HEK293T (cell line): ENCODE data around the gene NOP53.
"Not testable (repeated sequence)": the region's sequence is repeated elsewhere in the genome, so short reads cannot be mapped to it uniquely, and the experiment has no call there.

Source experiments
- CTCF ChIA-PET: fragments of 350-600 bp; formaldehyde crosslinking; extraction: SDS; loops from one replicate; lab custom pipeline; 2021; ENCODE audit warnings: antibody characterized with exemption, inconsistent platforms; lab: Yijun Ruan, JAX
- POLR2A ChIA-PET: fragments of 350-600 bp; formaldehyde crosslinking; extraction: SDS; loops from one replicate; lab custom pipeline; 2020; ENCODE audit warnings: antibody characterized with exemption, inconsistent platforms; lab: Yijun Ruan, JAX
- DNase-seq: peaks from one replicate; pipeline ENCODE4 v3.0.0; 2012; ENCODE audit warnings: mixed read lengths; ENCODE audit errors: extremely low spot score
- ARNT ChIP-seq: fragments of 450-650 bp; IDR thresholded peaks from 2 replicates; pipeline ENCODE4 v1.6.1; 2017; ENCODE audit warnings: mild to moderate bottlenecking
- BHLHE40 ChIP-seq: fragments of 450-650 bp; IDR thresholded peaks from 2 replicates; pipeline ENCODE4 v1.6.1; 2016; ENCODE audit warnings: mild to moderate bottlenecking, moderate library complexity, borderline replicate concordance
- CTBP1 ChIP-seq: fragments of 450-650 bp; IDR thresholded peaks from 2 replicates; pipeline ENCODE4 v1.6.1; 2016; ENCODE audit warnings: borderline replicate concordance
- ELF4 ChIP-seq: fragments of 450-650 bp; IDR thresholded peaks from 2 replicates; pipeline ENCODE4 v1.6.1; 2017; ENCODE audit warnings: antibody characterized with exemption
- FOXA1 ChIP-seq: fragments of 450-650 bp; IDR thresholded peaks from 2 replicates; pipeline ENCODE4 v1.6.1; 2016; ENCODE audit warnings: mild to moderate bottlenecking
- FOXK2 ChIP-seq: fragments of 450-650 bp; IDR thresholded peaks from 2 replicates; pipeline ENCODE4 v1.6.1; 2016; ENCODE audit warnings: mild to moderate bottlenecking
- FOXM1 ChIP-seq: fragments of 450-650 bp; IDR thresholded peaks from 2 replicates; pipeline ENCODE4 v1.6.1; 2017; ENCODE audit warnings: mild to moderate bottlenecking, borderline replicate concordance
- HDGF ChIP-seq: fragments of 450-650 bp; IDR thresholded peaks from 2 replicates; pipeline ENCODE4 v1.6.1; 2017; ENCODE audit warnings: antibody characterized with exemption, borderline replicate concordance
- L3MBTL2 ChIP-seq: fragments of 450-650 bp; conservative IDR thresholded peaks from 2 replicates; pipeline ENCODE4 v1.6.1; 2016; ENCODE audit warnings: mild to moderate bottlenecking
- LEF1 ChIP-seq: fragments of 450-650 bp; IDR thresholded peaks from 2 replicates; pipeline ENCODE4 v1.6.1; 2017; ENCODE audit warnings: mild to moderate bottlenecking, borderline replicate concordance
- NFRKB ChIP-seq: fragments of 450-650 bp; IDR thresholded peaks from 2 replicates; pipeline ENCODE4 v1.6.1; 2016; ENCODE audit warnings: mild to moderate bottlenecking, moderate library complexity
- PKNOX1 ChIP-seq: fragments of 450-650 bp; IDR thresholded peaks from 2 replicates; pipeline ENCODE4 v1.6.1; 2016
- SP1 ChIP-seq: fragments of 450-650 bp; IDR thresholded peaks from 2 replicates; pipeline ENCODE4 v1.6.1; 2017
- SUZ12 ChIP-seq: fragments of 450-650 bp; IDR thresholded peaks from 2 replicates; pipeline ENCODE4 v1.6.1; 2016; ENCODE audit warnings: mild to moderate bottlenecking
- TARDBP ChIP-seq: fragments of 450-650 bp; IDR thresholded peaks from 2 replicates; pipeline ENCODE4 v1.6.1; 2016
- ZNF384 ChIP-seq: fragments of 450-650 bp; IDR thresholded peaks from 2 replicates; pipeline ENCODE4 v1.6.1; 2016

NOP53 gene

DNA sequence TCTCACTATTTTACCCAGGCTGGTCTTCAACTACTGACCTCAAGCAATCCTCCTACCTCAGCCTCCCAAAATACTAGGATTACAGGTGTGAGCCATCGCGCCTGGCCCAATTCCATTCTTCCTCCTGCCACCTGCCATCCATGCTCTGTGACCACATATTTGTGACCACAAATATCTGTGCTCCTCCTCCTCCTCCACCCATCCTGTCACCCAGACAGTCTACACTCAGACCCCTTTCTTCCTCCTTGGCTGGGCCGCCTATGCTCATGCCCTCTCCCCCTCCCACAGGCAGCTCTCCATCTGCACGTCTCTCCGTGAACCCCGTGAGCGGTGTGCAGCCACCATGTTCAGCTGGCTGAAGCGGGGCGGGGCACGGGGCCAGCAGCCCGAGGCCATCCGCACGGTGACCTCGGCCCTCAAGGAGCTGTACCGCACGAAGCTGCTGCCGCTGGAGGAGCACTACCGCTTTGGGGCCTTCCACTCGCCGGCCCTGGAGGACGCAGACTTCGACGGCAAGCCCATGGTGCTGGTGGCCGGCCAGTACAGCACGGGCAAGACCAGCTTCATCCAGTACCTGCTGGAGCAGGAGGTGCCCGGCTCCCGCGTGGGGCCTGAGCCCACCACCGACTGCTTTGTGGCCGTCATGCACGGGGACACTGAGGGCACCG, 28.9 kb upstream of the NOP53 start:
- TF ChIP-seq ZNF384 (no peak), SUZ12 (no peak), LEF1 (no peak), TARDBP (no peak), PKNOX1 (no peak), CTBP1 (no peak), FOXM1 (no peak), SP1 (no peak), ARNT (no peak), FOXA1 (no peak), L3MBTL2 (no peak)
- ChIA-PET POLR2A (no interaction called here), CTCF (interaction anchor here (0.6 kb wide), 1 partner anchor 325 kb away, joined by 3 read pairs; no protein-coding TSS in a partner anchor)

DNA sequence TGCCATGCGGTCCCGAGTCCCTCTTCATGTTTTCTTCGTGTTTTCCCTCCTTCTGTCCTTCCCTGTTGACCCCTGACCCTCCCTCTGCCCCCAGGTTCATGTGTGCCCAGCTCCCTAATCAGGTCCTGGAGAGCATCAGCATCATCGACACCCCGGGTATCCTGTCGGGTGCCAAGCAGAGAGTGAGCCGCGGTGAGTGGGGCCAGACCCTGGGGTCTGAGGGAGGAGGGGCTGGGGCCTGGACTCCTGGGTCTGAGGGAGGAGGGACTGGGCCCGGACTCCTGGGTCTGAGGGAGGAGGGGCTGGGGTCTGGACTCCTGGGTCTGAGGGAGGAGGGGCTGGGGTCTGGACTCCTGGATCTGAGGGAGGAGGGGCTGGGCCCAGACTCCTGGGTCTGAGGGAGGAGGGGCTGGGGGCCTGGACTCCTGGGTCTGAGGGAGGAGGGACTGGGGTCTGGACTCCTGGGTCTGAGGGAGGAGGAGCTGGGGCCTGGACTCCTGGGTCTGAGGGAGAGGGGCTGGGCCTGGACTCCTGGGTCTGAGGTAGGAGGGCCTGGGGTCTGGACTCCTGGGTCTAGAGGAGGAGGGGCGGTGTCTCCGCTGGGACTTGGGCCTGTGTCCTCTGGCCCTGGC, 26.8 kb upstream of the NOP53 start:
- POLR2A ChIA-PET, CTCF ChIA-PET: not testable (repeated sequence)

More for the DNA sequence above, 28.9 kb upstream of the NOP53 start:
- DNase-seq: no peak

DNA sequence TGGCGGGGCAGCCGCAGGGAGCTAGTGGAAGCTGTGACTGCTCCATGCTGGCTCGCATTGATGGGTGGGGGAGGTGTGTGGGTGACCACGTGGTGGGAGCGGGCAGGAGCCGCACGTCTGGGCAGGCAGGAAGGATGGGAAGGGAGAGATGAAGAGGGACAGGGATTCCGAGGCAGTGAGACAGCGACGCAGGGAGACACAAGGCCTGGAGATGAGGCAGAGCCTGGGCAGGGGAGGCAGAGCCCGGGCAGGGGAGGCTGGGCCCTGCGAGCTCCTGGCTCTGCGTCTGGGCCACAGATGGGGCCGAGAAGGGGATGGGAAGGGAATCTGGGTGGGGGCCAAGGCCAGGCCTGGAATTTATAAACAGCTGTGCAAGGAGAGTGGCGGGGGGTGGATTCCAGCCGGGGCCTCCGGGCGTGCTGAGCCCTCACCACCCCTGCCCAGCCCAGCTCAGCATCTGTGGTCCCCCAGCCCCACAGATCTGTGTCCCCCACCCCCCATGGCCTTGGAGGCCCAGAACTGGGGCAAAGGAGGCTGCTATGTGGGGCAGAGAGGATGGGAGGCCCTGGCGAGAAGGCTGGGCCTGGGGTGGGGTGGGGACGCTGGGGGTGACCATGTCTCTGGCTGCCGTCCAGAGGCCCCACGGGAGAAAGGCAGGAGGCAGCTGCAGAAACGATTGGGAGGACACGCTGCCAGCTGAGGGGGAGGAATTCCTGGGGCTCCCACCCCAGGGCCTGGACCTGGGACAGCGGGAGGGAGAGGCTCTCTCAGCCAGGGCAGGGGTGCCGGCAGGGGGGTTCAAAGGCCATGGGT, 26.1 kb upstream of the NOP53 start:
- CTCF ChIA-PET: no interaction called here
- POLR2A ChIA-PET: no interaction called here
- DNase-seq: no peak
- no peak for TF ChIP-seq FOXK2
- TF ChIP-seq LEF1: no peak
- TF ChIP-seq SP1: no peak
- TF ChIP-seq ARNT: no peak
- no peak for TF ChIP-seq TARDBP
- no peak for TF ChIP-seq BHLHE40
- no peak for TF ChIP-seq HDGF
- TF ChIP-seq SUZ12: no peak
- no peak for TF ChIP-seq ZNF384
- TF ChIP-seq ELF4: no peak
- TF ChIP-seq NFRKB: no peak
- TF ChIP-seq FOXM1: no peak
- no peak for TF ChIP-seq L3MBTL2
- no peak for TF ChIP-seq FOXA1
- no peak for TF ChIP-seq CTBP1

More for the DNA sequence above, 26.8 kb upstream of the NOP53 start:
- DNase-seq: not testable (repeated sequence)

DNA sequence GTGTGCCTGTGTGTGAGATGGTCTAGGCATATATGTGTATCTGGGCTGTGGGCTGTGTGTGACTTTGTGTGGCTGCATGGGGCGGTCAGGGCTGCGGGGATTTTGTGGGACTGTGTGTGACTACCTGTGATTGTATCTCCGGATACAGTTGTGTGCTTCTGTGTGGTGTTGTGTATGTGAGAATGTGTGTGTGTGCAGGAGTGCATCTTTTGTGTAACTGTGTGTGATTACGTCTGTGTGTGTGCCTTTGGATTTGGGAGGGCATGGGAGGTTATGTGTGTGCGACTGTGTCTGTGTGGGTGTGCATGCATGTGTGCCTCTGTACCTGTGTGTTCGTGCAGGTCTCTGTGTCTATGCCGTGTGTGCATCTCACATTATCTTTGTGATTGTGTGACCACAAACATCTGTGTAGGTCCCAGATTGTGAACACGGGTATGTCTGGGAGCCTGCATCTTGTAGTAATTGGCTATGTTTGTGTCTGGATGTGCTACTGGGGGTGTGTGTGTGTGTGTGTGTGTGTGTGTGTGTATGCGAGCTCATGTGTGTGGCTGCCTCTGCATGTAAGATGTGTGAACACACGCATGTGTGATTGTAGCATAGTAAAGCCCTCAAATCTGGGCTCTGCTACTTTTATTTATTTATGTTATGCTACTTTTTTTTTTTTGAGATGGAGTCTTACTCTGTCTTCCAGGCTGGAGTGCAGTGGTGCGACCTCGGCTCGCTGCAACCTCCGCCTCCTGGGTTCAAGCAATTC, 24.5 kb upstream of the NOP53 start:
- ChIA-PET POLR2A (no interaction called here), CTCF (no interaction called here)
- no peak for DNase-seq
- TF ChIP-seq SUZ12: no peak
- TF ChIP-seq PKNOX1: no peak
- TF ChIP-seq L3MBTL2: no peak
- TF ChIP-seq HDGF: no peak
- TF ChIP-seq FOXK2: no peak
- TF ChIP-seq ARNT: no peak
- no peak for TF ChIP-seq BHLHE40

GRCh38 chr19:47723581-47723940, 21.8 kb upstream of the NOP53 start:
- ChIA-PET POLR2A (interaction anchor here (1.5 kb wide), 1 partner anchor 22 kb away, joined by 4 read pairs; the partner anchor contains the start of gene NOP53), CTCF (interaction anchor here (2.0 kb wide), 1 partner anchor 11 kb away, joined by 8 read pairs; the partner anchor contains the start of gene EHD2)
- TF ChIP-seq FOXM1 (no peak), ZNF384 (peak; percentile 95), PKNOX1 (no peak)
- DNase-seq: no peak
